ENCODE data around the gene IL17REL.

IL17REL gene

DNA sequence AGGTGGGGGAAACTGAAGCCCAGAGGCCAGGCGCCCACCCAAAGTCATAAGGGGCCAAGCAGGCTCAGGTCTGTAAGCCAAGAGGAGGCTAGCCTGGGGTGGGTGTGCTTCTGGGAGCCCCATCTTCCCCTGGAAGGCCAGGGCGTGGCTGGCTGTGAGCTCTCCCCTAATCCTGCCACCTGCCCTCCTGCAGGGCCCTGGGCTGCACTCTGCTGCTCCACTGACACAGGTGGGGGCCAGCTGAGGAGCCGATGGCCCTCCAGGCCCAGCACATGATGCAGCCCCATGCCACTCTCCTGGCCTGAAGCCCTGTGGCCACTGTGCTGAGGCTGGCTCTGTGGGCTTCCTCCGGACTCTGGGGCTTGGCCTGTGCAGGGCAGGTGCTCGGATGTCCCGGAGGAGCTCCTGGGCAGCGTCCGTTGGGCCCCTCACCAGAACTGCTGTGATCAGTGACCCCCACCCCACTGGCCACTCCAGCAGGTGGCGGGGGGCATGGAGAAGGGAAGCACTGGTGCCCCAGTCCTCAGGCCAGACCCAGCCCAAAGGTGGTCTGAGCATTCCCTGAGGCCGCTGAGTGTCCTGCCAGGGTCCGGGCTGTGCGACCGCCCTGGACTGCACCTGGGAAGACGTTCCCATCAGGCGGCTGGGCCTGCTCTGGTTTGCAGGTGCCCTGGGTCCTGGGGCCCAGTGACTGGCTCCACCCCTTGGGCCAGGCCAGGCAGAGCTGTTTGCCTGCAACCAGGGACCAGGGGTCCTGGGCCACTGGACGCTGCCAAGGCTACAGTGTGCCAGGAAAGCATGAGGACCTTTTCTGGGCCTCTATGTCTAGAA, 43.5 kb downstream of the IL17REL start:
- peaks cover 8% of the 10 kb centered on the region for H3K27me3 Mint-ChIP-seq (ENCODE audit: low read depth)
- peaks cover 5% of the 10 kb centered on the region for H3K4me1 Mint-ChIP-seq
- TF ChIP-seq, protein P1, sequence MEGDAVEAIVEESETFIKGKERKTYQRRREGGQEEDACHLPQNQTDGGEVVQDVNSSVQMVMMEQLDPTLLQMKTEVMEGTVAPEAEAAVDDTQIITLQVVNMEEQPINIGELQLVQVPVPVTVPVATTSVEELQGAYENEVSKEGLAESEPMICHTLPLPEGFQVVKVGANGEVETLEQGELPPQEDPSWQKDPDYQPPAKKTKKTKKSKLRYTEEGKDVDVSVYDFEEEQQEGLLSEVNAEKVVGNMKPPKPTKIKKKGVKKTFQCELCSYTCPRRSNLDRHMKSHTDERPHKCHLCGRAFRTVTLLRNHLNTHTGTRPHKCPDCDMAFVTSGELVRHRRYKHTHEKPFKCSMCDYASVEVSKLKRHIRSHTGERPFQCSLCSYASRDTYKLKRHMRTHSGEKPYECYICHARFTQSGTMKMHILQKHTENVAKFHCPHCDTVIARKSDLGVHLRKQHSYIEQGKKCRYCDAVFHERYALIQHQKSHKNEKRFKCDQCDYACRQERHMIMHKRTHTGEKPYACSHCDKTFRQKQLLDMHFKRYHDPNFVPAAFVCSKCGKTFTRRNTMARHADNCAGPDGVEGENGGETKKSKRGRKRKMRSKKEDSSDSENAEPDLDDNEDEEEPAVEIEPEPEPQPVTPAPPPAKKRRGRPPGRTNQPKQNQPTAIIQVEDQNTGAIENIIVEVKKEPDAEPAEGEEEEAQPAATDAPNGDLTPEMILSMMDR (IDR thresholded peaks at IDR 0.05; ENCODE audit: unreplicated experiment in 3 of 3), result no peak

DNA sequence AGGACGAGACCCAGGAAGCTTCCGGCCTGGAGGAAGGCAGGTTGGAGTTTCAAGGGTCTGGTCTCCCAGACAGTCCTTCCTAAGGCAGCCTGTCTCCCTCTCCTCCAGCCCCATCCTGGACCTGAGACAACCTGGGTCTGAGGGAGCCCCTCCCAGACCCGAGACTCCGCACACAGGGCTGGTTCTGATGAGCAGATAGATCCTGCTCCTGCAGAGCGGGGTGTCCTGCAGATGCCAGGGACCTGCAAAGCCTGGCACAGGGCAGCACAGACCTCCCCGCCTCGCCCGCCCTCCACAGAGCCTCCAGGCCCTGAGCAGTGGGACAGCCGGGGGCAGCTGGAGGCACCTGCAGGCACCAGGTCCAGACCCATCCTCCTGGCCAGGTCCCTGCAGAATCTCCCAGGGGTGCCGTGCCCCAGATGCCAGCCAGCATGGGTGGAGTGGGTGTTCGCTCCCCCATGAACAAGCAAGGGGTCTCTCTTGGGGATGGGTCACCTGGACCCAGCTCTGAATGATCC, 44.2 kb downstream of the IL17REL start:
- H3K4me3 Mint-ChIP-seq, result no peak overlapping the region
- TF ChIP-seq, protein P1 (IDR thresholded peaks at IDR 0.05; ENCODE audit: unreplicated experiment in 3 of 3), result no peak
- no peak overlapping the region for H3K27ac Mint-ChIP-seq
- peaks cover 8% of the 10 kb centered on the region for H3K27me3 Mint-ChIP-seq (ENCODE audit: low read depth)
- peaks cover 11% of the 10 kb centered on the region for H3K4me1 Mint-ChIP-seq
- H3K9me3 Mint-ChIP-seq, result no peaks in the 10 kb centered on the region
- peaks cover 6% of the 10 kb centered on the region for H3K36me3 Mint-ChIP-seq (ENCODE audit: low read depth)

More for the DNA sequence above, 43.5 kb downstream of the IL17REL start:
- no peak overlapping the region for H3K27ac Mint-ChIP-seq
- H3K36me3 Mint-ChIP-seq (ENCODE audit: low read depth), result no peaks in the 10 kb centered on the region
- H3K4me3 Mint-ChIP-seq, result no peak overlapping the region
- H3K9me3 Mint-ChIP-seq, result no peaks in the 10 kb centered on the region

DNA sequence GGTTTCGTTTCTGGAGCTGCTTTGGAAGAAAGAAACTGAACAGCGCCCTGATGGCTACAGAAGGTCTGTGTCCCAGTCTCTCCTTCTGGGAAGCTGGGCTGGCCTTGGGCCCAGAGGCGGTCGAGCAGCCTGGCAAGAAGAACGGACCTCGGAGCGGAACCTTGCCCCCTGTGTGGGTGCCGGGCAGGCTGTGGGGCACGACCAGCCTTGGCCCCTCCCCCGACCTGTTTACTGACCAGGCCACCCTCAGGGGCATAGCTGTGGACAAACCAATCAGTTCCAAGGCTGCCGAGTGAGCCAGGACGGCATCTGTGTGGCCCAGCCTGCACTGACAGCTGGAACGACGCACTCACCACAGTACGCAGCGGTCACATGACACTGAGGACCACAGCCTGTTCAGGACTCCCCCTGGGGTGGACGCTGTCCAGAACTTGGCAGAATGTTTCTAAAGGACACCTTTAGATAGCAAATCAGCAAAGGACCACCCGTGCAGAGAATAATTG, 44.8 kb downstream of the IL17REL start:
- no peaks in the 10 kb centered on the region for H3K9me3 Mint-ChIP-seq
- TF ChIP-seq, protein P1 (IDR thresholded peaks at IDR 0.05; ENCODE audit: unreplicated experiment in 3 of 3), result no peak
- peaks cover 11% of the 10 kb centered on the region for H3K4me1 Mint-ChIP-seq
- H3K27ac Mint-ChIP-seq, result no peak overlapping the region
- H3K4me3 Mint-ChIP-seq, result peak overlapping the region in 1 of 3 experiments; percentile 50
- H3K36me3 Mint-ChIP-seq (ENCODE audit: low read depth), result peaks cover 6% of the 10 kb centered on the region
- peaks cover 8% of the 10 kb centered on the region for H3K27me3 Mint-ChIP-seq (ENCODE audit: low read depth)

DNA sequence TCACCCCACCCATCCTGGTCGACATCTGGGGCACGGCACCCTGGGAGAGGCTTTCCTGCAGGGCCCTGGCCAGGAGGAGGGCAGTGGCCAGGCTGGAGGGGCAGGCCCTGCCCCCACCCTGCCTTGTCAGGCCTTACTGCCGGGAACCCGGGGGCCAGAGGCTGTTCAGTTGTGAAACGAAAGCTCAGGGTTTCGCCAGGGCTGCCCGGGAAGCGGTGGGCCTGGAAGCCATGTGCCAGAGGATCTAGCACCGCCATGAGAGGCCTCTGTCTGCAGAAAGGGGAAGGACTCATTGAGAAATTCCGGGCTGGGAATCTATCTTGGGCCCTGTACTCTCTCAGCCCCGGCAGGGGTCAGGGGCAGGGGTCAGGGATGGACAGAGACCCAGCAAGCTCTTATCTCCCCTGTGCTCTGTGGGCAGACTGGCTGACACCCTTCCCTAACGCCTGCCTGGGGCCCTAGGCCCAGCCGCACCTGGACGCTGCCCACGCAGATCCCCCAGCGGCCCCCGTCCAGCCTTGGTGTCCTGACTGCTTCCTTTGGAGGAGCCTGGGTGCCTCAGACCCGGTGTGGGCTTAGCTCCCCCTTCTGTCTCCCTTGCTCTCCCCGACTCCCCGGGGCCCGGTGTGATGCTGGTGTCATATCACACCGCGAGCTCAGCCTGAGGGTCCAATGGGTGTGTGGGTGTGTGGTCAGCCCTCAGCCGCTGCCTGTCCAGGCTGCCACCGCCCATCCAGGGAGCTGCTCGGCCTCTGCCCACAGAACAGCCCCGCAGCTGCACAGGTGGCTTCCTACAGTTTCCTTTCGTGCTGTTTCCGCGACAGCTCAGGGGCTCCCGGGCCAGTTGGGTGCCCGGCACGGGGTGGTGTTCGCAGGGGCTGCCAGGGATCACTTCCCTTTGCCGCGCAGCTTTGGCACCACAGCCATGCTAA, 45.5 kb downstream of the IL17REL start:
- Mint-ChIP-seq H3K36me3 (ENCODE audit: low read depth) (peaks cover 6% of the 10 kb centered on the region), H3K4me1 (peaks cover 11% of the 10 kb centered on the region), H3K9me3 (no peaks in the 10 kb centered on the region), H3K27me3 (ENCODE audit: low read depth) (peaks cover 8% of the 10 kb centered on the region), H3K4me3 (no peak overlapping the region), H3K27ac (no peak overlapping the region)
- TF ChIP-seq, protein P1 (IDR thresholded peaks at IDR 0.05; ENCODE audit: unreplicated experiment in 3 of 3), result no peak

DNA sequence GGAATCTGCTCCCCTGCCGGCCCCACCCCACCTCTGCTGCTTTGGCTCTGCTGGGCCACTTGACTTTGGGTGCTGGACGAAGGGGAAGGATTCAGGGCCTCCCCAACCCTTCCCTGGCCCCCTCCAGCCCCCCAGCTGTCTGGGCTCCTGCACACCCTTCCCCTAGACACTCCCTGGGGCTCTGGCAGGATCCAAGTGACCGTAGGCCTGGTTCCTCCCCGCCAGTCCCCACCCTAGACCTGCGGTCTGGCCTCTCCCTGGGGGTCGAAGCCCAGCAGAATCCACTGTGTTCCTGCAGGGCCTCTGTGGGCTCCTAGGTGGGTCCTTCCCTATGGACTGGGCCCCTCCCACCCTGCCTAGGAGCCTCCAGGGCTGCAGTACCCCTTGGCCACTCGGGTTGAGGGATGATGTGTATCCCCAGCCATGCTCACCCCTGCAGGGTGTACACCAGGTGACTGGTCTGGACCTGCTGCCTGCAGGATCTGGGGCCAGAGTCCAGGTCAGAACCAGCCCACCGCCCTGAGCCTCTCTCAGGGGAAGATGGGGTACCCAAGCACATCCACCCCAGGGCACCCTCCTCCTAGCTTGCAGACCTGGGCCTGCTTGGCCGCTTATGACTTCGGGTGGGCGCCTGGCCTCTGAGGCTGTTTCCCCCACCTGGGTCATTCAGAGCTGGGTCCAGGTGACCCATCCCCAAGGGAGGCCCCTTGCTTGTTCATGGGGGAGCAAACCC, 46.4 kb downstream of the IL17REL start:
- peaks cover 11% of the 10 kb centered on the region for H3K4me1 Mint-ChIP-seq
- H3K27ac Mint-ChIP-seq, result no peak overlapping the region
- H3K9me3 Mint-ChIP-seq, result no peaks in the 10 kb centered on the region
- H3K36me3 Mint-ChIP-seq (ENCODE audit: low read depth), result peaks cover 6% of the 10 kb centered on the region
- peaks cover 8% of the 10 kb centered on the region for H3K27me3 Mint-ChIP-seq (ENCODE audit: low read depth)
- no peak overlapping the region for H3K4me3 Mint-ChIP-seq
- TF ChIP-seq, protein P1 (IDR thresholded peaks at IDR 0.05; ENCODE audit: unreplicated experiment in 3 of 3), result no peak
